ENCODE measurements around the gene NBEAL2.

Gene NBEAL2

DNA sequence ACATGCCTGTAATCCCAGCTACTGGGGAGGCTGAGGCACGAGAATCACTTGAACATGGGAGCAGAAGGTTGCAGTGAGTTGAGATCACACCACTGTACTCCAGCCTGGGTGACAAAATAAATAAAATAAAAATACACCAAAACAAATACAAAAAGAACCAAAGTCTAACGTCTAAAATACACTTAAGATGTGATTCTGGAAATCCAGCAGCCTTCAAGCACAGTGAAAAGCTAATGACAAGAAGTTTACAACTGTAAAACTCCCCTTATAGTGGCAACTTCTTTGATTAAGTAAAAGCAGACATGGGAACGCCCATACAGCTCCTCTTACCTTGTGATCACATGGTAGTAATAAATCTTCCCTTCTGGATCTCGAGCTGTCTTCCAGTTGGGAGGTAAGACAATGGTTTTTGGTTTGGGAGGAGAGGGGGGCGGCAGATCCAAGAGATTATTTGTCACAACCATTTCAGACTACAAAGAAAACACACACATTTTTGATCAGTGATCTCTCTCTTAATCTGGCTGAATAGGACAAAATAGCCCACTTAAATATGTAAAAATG, 62.8 kb downstream of the NBEAL2 start:
- no peaks in the 10 kb centered on the region for H3K9me3 ChIP-seq (ENCODE audit: control insufficient read depth, low read length)
- no peak overlapping the region for H3K27ac ChIP-seq (ENCODE audit: insufficient read depth, low read depth, low read length, poor library complexity, severe bottlenecking)
- H3K36me3 ChIP-seq (ENCODE audit: control insufficient read depth, insufficient read depth, low read length) = peaks cover 27% of the 10 kb centered on the region
- 94 to 97% methylated on average over 3 to 4 of the region's 5 CpGs for WGBS, 2 experiments
- no peaks in the 10 kb centered on the region for H3K4me1 ChIP-seq (ENCODE audit: control insufficient read depth, insufficient read depth, low read length)
- H3K4me3 ChIP-seq (ENCODE audit: insufficient read depth, low read depth, low read length) = no peak overlapping the region
- no peaks in the 10 kb centered on the region for H3K27me3 ChIP-seq (ENCODE audit: control insufficient read depth, insufficient read depth, low read length, poor library complexity, severe bottlenecking)

DNA sequence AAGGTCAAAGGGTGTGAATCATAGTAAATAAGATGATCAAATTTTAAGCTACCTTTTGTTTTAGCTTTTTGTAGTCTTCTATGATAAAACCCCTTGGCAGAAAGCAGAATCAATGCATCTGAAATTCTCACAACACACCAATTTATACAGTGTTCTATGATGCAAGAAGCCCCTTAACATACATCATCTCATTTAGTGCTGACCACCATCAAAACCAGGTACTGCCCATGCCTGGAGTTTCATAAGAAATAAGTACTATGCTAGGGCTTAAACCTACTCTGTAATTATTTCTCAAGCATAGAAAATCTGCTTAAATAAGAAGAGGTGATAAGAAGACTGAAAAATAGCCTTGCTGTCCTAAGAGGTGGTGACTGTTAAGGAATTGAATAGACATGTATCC, 67.6 kb downstream of the NBEAL2 start:
- Histone ChIP-seq H3K27me3 (ENCODE audit: control insufficient read depth, insufficient read depth, low read length, poor library complexity, severe bottlenecking) (no peaks in the 10 kb centered on the region), H3K4me3 (ENCODE audit: insufficient read depth, low read depth, low read length) (no peak overlapping the region), H3K36me3 (ENCODE audit: control insufficient read depth, insufficient read depth, low read length) (peaks cover 8% of the 10 kb centered on the region), H3K27ac (ENCODE audit: insufficient read depth, low read depth, low read length, poor library complexity, severe bottlenecking) (no peak overlapping the region), H3K9me3 (ENCODE audit: control insufficient read depth, low read length) (no peaks in the 10 kb centered on the region), H3K4me1 (ENCODE audit: control insufficient read depth, insufficient read depth, low read length) (no peaks in the 10 kb centered on the region)

DNA sequence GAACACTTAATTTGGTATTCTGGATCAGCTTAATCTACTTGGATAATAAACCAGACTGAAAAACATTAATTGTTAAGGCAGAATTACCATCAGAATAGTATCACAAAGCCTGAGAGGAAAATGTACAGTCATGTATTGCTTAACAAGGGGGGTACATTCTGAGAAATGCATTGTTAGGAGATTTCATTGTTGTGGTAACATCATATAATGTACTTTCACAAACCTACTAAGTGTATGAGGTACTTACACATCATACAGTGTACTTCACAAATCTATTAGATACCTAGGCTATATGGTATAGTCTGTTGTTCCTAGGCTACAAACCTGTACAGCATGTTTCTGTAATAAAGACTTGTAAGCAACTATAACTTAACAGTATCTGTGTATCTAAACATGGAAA, 68.2 kb downstream of the NBEAL2 start:
- Histone ChIP-seq H3K4me1 (ENCODE audit: control insufficient read depth, insufficient read depth, low read length) (no peaks in the 10 kb centered on the region), H3K4me3 (ENCODE audit: insufficient read depth, low read depth, low read length) (no peak overlapping the region), H3K9me3 (ENCODE audit: control insufficient read depth, low read length) (no peaks in the 10 kb centered on the region), H3K27me3 (ENCODE audit: control insufficient read depth, insufficient read depth, low read length, poor library complexity, severe bottlenecking) (no peaks in the 10 kb centered on the region), H3K36me3 (ENCODE audit: control insufficient read depth, insufficient read depth, low read length) (peaks cover 4% of the 10 kb centered on the region), H3K27ac (ENCODE audit: insufficient read depth, low read depth, low read length, poor library complexity, severe bottlenecking) (no peak overlapping the region)

DNA sequence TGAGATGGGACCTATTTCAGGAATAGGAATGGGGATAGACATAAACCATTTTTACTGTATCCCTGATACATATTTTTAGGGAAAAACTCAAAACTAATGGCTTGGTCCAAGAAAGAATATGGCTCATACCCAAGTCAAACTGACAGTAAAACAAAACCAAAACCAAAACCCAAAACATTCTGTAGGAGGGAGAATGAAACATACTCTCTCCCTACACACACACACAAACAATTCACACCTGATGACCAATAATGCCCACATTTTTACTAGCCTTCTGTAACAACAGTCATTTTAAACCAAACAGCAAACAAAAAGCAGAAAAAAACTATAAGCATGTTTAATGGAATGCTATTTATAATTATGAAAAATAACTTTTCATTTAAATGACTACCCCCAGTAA, 74.9 kb downstream of the NBEAL2 start:
- Histone ChIP-seq H3K27ac (ENCODE audit: insufficient read depth, low read depth, low read length, poor library complexity, severe bottlenecking) (no peak overlapping the region), H3K36me3 (ENCODE audit: control insufficient read depth, insufficient read depth, low read length) (peaks cover 11% of the 10 kb centered on the region), H3K4me3 (ENCODE audit: insufficient read depth, low read depth, low read length) (no peak overlapping the region), H3K4me1 (ENCODE audit: control insufficient read depth, insufficient read depth, low read length) (no peaks in the 10 kb centered on the region), H3K27me3 (ENCODE audit: control insufficient read depth, insufficient read depth, low read length, poor library complexity, severe bottlenecking) (no peaks in the 10 kb centered on the region), H3K9me3 (ENCODE audit: control insufficient read depth, low read length) (no peaks in the 10 kb centered on the region)

DNA sequence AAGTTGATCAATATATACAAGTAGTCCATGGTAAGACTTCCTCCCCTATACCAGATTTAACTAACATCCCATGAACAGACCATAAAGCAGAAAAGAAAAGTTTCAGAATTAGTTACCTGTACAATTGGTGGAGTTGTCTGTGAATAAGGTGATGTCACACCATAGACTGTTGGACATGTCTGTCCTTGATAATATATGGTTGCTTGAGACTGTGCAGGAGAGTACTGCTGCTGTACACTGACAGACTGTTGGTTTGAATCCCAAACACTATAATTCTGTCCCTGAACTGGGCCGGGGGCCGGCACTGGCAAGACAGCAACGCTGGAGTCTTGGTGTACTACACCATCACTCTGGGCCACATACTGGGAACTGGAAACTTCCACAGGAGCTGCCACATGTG, 77.2 kb downstream of the NBEAL2 start:
- Histone ChIP-seq H3K36me3 (ENCODE audit: control insufficient read depth, insufficient read depth, low read length) (peaks cover 15% of the 10 kb centered on the region), H3K27ac (ENCODE audit: insufficient read depth, low read depth, low read length, poor library complexity, severe bottlenecking) (no peak overlapping the region), H3K4me1 (ENCODE audit: control insufficient read depth, insufficient read depth, low read length) (no peaks in the 10 kb centered on the region), H3K27me3 (ENCODE audit: control insufficient read depth, insufficient read depth, low read length, poor library complexity, severe bottlenecking) (no peaks in the 10 kb centered on the region), H3K9me3 (ENCODE audit: control insufficient read depth, low read length) (no peaks in the 10 kb centered on the region), H3K4me3 (ENCODE audit: insufficient read depth, low read depth, low read length) (no peak overlapping the region)
- WGBS, 2 experiments = 94 to 98% methylated on average over 3 of the region's 3 CpGs

DNA sequence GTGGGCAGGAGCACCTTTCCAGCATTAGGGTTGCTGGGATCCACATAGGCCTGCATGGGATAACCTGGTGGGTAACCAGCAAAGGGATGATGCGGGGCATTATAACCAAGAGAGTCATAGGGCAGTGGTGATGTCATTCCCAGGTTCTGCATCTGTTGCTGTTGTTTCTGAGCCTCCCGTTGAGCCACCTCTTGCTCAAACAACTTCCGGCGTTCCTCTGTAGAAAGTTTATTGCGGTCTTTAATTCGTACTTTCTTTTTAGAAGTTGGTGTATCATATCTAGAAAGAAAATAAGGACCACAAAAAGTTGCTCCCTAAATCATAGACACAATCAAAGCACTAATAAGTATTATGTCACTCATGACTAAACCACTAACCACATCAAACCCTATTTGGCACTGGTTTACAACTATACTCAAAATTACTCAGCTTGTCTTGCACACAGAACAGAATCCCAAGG, 77.8 kb downstream of the NBEAL2 start:
- WGBS, 2 experiments = 98% methylated on average over 4 to 6 of the region's 6 CpGs
- peaks cover 15% of the 10 kb centered on the region for H3K36me3 ChIP-seq (ENCODE audit: control insufficient read depth, insufficient read depth, low read length)

More for the DNA sequence above, 77.8 kb downstream of the NBEAL2 start:
- no peaks in the 10 kb centered on the region for H3K9me3 ChIP-seq (ENCODE audit: control insufficient read depth, low read length)
- no peaks in the 10 kb centered on the region for H3K4me1 ChIP-seq (ENCODE audit: control insufficient read depth, insufficient read depth, low read length)
- no peak overlapping the region for H3K27ac ChIP-seq (ENCODE audit: insufficient read depth, low read depth, low read length, poor library complexity, severe bottlenecking)
- H3K4me3 ChIP-seq (ENCODE audit: insufficient read depth, low read depth, low read length) = no peak overlapping the region
- no peaks in the 10 kb centered on the region for H3K27me3 ChIP-seq (ENCODE audit: control insufficient read depth, insufficient read depth, low read length, poor library complexity, severe bottlenecking)

All from ectodermal cell (in vitro differentiated cells).